Activated naive CD8-positive, alpha-beta T cell treated with anti-CD3 and anti-CD28 coated beads, Interleukin-2, amount 50 U/mL, for 16 hours (primary cell): ENCODE measurements around the gene DYSF.

ENCODE experiments used
- DNase-seq: peaks from one replicate; pipeline ENCODE4 v3.0.0-alpha.2; 2020; ENCODE audit warnings: low read depth, low spot score

The DYSF gene

GRCh38 chr2:71602581-71602980 is 149.2 kb downstream of the DYSF start:
- DNase-seq = no peak

GRCh38 chr2:71603311-71603811 is 150.0 kb downstream of the DYSF start:
- DNase-seq = no peak

DNA sequence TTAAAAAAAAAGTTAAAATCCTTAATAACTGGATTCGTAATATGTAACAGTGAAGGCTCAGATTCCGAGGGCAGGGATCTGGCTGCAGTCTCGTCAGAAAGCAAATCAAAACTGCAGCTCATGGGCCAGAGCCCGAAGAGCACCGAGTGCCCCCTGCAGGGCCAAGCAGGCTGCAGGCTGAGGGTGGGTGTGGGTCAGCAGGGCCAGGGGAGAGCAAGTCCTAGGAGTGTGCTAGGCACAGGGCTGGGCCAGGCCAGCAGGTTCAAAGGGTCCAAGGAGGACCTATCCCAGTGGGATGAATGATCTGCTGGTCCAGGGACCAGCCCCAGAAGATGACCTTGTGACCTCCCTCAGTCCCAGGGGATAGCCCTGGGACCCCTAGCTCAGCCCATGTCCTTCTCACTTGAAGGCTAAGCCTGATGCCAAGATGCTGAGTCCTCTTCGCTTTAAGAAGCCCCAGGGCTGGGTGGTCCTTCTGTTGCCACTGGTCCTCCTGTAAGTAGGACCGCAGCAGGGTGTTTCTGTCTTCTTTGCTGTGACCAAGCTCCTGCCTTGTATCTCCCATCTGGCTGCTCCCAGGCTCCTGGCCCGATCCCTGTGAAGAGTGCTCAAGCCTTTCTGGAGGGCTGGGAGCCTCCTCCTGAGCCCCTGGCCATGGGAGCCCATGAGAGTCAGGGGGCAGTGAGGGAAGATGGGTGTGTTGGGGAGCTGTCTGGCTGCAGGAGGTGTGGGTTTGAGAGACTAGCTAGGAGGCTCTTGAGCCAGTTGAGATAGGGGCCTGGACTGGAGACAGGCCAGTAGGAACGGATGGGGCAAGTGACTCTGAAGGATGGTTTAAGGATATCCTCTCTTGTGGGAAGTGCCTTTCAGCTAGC is 150.7 kb downstream of the DYSF start:
- no peak for DNase-seq

- DNase-seq = no peak
Observed at GRCh38 chr2:71604726-71605120, 151.4 kb downstream of the DYSF start.

DNA sequence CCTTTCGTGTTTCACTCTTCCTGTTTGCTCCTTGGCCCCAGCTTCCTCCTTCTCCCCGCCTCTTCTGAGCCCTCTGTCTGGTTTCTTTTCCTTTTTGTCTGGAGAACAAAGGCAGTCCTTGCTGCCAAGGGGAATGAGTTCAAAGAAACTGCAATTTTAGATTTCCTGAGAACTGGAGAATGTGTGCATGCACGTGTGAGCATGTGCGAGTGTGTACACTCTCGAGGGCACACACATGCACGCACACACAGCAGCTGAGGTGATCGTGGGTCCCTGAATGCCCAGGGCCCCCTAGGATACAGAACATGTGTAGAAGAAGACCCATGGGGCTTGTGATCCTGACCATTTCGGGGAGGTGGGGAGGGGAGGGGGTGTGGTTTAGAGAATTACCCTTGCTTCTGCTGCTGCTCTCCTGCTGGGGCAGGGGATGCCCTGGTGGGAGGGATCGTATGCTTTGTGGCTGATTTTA is 151.8 kb downstream of the DYSF start:
- no peak for DNase-seq

GRCh38 chr2:71605781-71606241 is 152.4 kb downstream of the DYSF start:
- DNase-seq = no peak

GRCh38 chr2:71606244-71606643 is 152.9 kb downstream of the DYSF start:
- DNase-seq = no peak

- no peak for DNase-seq
Observed at GRCh38 chr2:71607151-71607889, 154.0 kb downstream of the DYSF start.

DNA sequence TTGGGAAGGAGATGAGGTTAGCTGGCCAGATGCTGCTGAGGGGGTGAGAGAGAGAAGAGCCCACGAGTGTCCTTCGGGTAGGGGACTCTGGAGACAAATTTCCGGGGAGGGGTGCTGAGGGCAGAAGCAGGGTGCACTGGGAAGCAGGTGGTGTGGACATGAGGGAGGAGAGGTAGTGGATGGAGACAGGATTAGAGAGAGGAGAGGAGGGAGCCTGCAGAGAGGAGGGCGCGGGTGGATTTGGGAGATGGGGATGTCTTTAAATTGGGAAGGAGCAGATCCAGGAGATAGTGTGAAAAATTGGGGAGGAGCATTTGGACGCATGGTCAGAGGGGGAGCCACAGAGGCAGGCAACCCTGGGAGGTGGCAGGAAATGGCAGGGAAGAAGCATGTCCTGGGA is 154.7 kb downstream of the DYSF start:
- no peak for DNase-seq

DNA sequence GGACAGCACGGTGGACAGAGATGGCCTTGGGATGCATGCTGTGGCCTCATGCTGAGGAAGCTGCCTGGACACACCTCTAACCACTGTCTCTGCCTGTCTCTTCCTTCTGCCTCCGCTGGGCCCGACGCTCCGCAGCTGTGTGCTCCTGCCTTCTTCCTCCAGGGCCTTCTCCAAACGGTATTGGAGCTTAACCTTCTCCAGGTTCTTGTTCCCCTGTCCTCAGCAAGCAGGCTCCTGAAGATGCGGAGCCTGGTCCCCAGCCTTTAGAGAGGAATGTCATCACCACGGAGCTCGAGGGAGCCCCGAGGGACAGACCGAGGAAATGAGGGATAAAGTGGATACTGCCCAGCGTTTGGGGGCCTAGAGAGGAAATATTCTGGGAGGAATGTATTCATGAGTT is 155.1 kb downstream of the DYSF start:
- DNase-seq = no peak

GRCh38 chr2:71609029-71609428 is 155.7 kb downstream of the DYSF start:
- DNase-seq = no peak

- no peak for DNase-seq
Observed at GRCh38 chr2:71609441-71609840, 156.1 kb downstream of the DYSF start.

GRCh38 chr2:71609958-71610357 is 156.6 kb downstream of the DYSF start:
- DNase-seq = no peak

- DNase-seq = no peak
Observed at GRCh38 chr2:71610671-71611070, 157.3 kb downstream of the DYSF start.

GRCh38 chr2:71611247-71611646 is 157.9 kb downstream of the DYSF start:
- no peak for DNase-seq

GRCh38 chr2:71611781-71612527 is 158.6 kb downstream of the DYSF start:
- no peak for DNase-seq

GRCh38 chr2:71612581-71613402 is 159.4 kb downstream of the DYSF start:
- no peak for DNase-seq

GRCh38 chr2:71613403-71613952 is 160.1 kb downstream of the DYSF start:
- no peak for DNase-seq

GRCh38 chr2:71613953-71614925 is 160.9 kb downstream of the DYSF start:
- no peak for DNase-seq
